ENCODE results near the gene KIF24.
A peak's percentile ranks its signal among the peaks of the same experiment; 100 is the strongest.
"Not testable (repeated sequence)": the region's sequence is repeated elsewhere in the genome, so short reads cannot be mapped to it uniquely, and the experiment has no call there.

KIF24 gene

DNA sequence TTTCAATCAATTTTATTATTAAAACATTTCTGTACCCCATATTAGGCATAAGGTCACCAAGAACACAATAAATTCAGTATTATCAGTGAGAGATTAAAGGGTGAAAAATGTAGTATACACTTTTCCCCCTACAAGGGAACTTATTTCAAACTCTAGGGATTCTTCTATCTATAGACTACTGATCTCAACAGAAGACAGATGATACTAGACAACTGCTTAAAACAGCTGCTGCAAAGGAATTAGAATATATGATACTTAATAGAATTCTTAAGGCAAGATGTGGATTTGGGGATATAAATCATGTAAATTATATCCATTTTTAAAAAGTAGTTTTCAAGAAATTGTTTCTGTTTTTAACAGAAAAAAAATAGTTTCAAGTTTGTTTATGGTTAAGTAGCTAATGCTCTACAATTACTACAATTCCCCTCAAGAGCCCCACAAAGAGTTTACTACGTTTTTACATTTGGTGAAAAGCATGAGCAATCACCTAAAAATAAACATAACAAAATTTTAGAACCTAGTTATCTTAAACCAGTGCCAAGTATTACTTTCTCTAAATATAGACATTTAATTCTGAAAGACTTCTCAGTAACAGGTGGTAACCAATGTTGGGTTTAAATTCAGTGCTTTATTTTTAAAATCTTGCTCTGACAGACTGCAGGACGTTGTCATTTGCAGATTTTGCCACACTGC lies 6.0 kb downstream of the KIF24 start:
- DNase-seq (ENCODE audit: low read depth) = no peak

GRCh38 chr9:34321451-34321850 lies 7.6 kb downstream of the KIF24 start:
- no peak for DNase-seq (ENCODE audit: low read depth)

- no peak for DNase-seq (ENCODE audit: low read depth)
These were observed 10.8 kb downstream of the KIF24 start for GRCh38 chr9:34318163-34318790.

DNA sequence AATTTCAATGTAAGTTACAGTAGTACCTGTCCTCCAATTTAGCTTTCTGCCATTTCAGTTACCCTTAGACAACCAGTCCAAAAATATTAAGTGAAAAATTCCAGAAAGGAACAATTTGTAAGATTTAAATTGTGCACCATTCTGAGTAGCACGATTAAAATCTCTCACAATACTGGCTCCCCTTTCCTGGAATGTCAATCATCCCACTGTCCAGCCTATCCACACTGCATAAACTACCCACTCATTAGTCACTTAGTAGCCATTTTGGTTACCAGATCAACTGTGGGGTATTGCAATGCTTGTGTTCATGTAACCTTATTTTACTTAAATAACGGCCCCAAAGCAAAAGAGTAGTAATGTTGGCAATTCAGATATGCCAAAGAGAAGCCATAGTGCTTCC lies 11.6 kb downstream of the KIF24 start:
- no peak for DNase-seq (ENCODE audit: low read depth)

DNA sequence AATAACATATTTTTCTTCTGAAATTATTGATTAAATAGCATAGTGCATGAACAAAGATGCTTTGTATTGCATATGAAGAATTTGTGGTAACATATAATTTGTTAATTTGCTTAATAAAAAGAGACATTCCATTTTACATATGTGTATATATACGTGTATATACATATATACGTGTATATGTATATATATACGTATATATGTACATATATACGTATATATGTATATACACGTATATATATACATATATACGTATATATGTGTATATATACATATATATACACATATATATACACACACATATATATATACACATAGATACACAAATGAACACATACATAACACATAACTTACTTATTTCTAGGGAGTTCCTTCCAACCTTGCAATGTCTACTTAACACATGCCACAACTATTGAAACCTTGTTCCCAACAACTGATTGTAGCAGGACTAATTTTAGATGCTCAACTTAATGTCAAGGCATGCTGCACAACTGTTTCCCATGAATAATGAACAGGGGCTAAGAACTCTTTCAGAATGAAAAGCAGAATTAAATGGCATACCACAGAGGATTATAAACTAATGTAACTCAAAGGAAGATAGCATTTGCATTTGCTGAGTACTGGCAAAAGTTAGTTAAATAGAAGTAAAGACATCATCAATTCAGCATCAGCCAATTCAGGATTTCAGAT lies 17.4 kb downstream of the KIF24 start:
- DNase-seq (ENCODE audit: low read depth) = no peak

DNA sequence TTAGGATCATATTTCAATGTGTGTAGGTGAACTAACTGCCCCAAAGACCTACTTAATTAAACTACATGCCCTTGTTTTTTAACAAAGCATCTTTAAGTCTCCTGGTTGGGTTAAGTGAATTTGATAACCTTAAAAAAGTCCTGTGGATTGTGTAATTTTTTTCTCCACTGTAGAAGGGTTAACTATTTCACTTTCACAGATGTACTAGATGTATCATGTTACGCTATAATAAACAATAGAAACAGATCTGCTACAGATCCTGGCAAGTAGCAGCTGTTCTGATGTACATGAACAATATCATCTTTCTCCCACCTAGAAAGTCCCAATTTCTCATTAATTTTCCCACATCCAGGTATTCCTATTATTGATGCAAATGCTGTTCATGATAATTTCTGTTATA lies 18.9 kb downstream of the KIF24 start:
- DNase-seq (ENCODE audit: low read depth) = peak; percentile 58

DNA sequence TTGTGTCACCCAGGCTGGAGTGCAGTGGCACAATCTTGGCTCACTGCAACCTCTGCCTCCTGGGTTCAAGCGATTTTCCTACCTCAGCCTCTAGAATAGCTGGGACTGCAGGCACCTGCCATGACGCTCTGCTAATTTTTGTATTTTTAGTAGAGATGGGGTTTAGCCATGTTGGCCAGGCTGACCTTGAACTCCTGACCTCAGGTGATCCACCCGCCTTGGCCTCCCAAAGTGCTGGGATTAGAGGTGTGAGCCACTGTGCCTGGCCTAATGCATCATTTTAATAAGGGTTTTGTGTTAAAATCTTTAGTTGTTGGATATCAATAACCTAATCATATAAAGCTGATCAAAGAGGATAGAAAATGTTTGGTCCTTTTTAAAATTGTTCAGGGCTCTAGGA lies 20.8 kb downstream of the KIF24 start:
- DNase-seq (ENCODE audit: low read depth) = not testable (repeated sequence)

DNA sequence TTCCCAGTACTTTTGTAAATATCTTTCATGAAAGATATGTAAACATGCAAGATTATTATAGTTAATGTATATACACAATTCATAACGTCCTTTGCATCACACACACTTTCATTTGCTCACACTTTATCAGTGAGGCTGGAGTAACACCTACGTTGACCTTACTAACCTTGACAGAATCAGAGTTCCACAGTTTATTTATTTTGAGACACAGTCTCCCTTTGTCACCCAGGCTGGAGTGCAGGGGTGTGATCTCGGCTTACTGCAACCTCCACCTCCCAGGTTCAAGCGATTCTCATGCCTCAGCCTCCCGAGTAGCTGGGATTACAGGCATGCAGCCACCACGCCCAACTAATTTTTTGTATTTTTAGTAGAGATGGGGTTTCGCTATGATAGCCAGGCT lies 28.0 kb downstream of the KIF24 start:
- DNase-seq (ENCODE audit: low read depth) = not testable (repeated sequence)

- DNase-seq (ENCODE audit: low read depth) = no peak
These were observed 36.5 kb downstream of the KIF24 start for GRCh38 chr9:34292552-34292951.

GRCh38 chr9:34291423-34291822 lies 37.6 kb downstream of the KIF24 start:
- DNase-seq (ENCODE audit: low read depth) = no peak

GRCh38 chr9:34291023-34291422 lies 38.0 kb downstream of the KIF24 start:
- no peak for DNase-seq (ENCODE audit: low read depth)

DNA sequence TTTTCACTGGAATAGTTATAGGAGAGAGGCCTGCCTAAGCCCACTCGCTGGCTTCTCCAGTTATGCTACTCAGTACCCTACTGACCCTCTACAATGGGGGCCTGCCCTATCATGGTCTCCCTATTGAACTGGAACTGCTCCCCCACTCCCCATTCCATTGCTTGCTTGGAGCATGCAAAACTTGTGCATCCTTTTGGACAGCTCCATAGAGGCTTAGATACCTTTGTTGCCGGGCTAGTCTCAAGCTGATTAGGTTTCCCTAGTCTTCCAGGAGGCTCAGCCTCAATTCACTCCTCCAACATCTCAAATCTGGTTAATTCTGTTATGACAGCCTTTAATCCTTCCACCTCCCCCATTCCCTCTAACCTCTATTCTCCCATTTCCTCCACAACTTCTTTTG lies 39.9 kb downstream of the KIF24 start:
- no peak for DNase-seq (ENCODE audit: low read depth)

DNA sequence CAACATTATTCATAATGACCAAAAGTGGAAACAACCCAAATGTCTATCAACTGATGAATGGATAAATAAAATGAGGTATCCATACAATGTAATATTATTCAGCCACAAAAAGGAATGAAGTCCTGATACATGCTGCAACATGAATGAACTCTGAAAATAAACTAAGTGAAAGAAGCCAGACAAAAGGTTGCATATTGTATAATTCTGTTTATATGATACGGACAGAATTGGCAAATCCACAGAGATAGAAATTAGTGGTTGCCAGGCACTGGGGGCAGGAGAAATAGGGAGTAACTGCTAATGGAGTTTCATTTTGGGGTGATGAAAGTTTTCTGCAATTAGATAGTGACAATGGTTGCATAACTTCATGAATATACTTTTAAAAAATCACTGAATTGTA lies 47.0 kb downstream of the KIF24 start:
- peak; percentile 6 for DNase-seq (ENCODE audit: low read depth)

- no peak for DNase-seq (ENCODE audit: low read depth)
These were observed 49.7 kb downstream of the KIF24 start for GRCh38 chr9:34279411-34279810.
